Adrenal gland (tissue), 5 donors: Measurements from ENCODE around the gene NRIP2.

Source experiments
- CTCF ChIP-seq, 6 experiments: fragments of 450-650 bp in 4 of 6; fragments of 200-600 bp in 2 of 6; sonication (generic) in 1 of 6; IDR thresholded peaks; 1 replicate in 5 of 6; 2 replicates in 1 of 6; pipeline versions ENCODE4 v1.5.1 to v1.8.0; 2016 to 2021; ENCODE audit warnings: antibody characterized with exemption in 6 of 6, mild to moderate bottlenecking in 2 of 6, moderate library complexity in 1 of 6
- POLR2A ChIP-seq, 2 donors: fragments of 450-650 bp; IDR thresholded peaks; one replicate each; pipeline ENCODE4 v1.6.1; 2017; ENCODE audit warnings: antibody characterized with exemption in 2 of 2, mild to moderate bottlenecking in 2 of 2, moderate library complexity in 1 of 2
- donor health status: DM: no; HTN: no; CAD: no.

GRCh38 chr12:2826036-2826435 lies 8.8 kb downstream of the NRIP2 start:
- TF ChIP-seq CTCF (IDR thresholded peaks at IDR 0.05) (no peak), POLR2A (IDR thresholded peaks at IDR 0.05) (no peak)
